Subcutaneous abdominal adipose tissue (tissue), 5 donors: ENCODE data around the gene HECTD2.

Experiments
- H3K27ac ChIP-seq: one replicate; pipeline ENCODE4 v1.7.0; 2013; ENCODE audit warnings: low read depth, mild to moderate bottlenecking, inconsistent platforms, low read length, moderate library complexity
- H3K27me3 ChIP-seq, 5 donors: one replicate each; pipeline ENCODE4 v1.7.0; 2013; ENCODE audit warnings: low read length in 5 of 5, inconsistent platforms in 1 of 5; ENCODE audit not compliant: control insufficient read depth in 5 of 5, insufficient read depth in 4 of 5
- H3K36me3 ChIP-seq, 5 donors: one replicate each; pipeline ENCODE4 v1.7.0; 2013; ENCODE audit warnings: low read length in 5 of 5; ENCODE audit not compliant: control insufficient read depth in 5 of 5, insufficient read depth in 5 of 5
- H3K4me1 ChIP-seq, 5 donors: one replicate each; pipeline ENCODE4 v1.7.0; 2013; ENCODE audit warnings: low read length in 5 of 5, mild to moderate bottlenecking in 3 of 5, moderate library complexity in 1 of 5; ENCODE audit not compliant: control insufficient read depth in 5 of 5, insufficient read depth in 5 of 5
- H3K4me3 ChIP-seq, 5 donors: one replicate each; pipeline ENCODE4 v1.7.0; 2013; ENCODE audit warnings: low read length in 5 of 5, low read depth in 1 of 5
- H3K9ac ChIP-seq, 5 donors: one replicate each; pipeline ENCODE4 v1.7.0; 2013; ENCODE audit warnings: low read length in 5 of 5, mild to moderate bottlenecking in 4 of 5, moderate library complexity in 3 of 5
- H3K9me3 ChIP-seq, 5 donors: one replicate each; pipeline ENCODE4 v1.7.0; 2013; ENCODE audit warnings: low read length in 5 of 5; ENCODE audit not compliant: control insufficient read depth in 5 of 5
- donor health status: healthy.
- donor health status: healthy.
- donor health status: healthy.
- donor health status: healthy.
- donor health status: healthy.

Gene HECTD2

DNA sequence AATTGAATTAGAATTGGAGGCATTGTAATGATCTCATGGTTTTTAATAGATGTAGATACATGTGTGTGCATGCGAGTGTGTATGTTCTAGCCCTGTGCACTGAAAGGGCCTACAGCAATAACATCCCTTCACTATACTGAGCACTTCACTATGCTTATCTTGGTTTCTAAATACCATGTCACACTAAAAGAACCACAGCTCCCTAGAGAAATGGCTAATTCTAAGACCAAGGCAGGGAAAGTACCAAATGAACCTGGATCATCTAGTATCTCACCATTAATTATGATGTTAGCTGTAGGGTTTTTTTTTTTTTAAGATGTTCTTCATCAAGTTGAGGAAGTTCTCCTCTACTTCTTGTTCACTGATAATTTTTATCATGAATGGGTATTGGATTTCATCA lies 55.1 kb downstream of the HECTD2 start:
- peaks cover 32 to 42% (median 36%) of the 10 kb centered on the region in 5 donors for H3K36me3 ChIP-seq
- H3K9me3 ChIP-seq: peaks cover 0 to 8% (median 0%) of the 10 kb centered on the region in 5 donors
- H3K4me3 ChIP-seq: no peak overlapping the region
- no peaks in the 10 kb centered on the region for H3K4me1 ChIP-seq
- H3K9ac ChIP-seq: no peak overlapping the region
- H3K27ac ChIP-seq: no peak overlapping the region
- no peaks in the 10 kb centered on the region for H3K27me3 ChIP-seq

DNA sequence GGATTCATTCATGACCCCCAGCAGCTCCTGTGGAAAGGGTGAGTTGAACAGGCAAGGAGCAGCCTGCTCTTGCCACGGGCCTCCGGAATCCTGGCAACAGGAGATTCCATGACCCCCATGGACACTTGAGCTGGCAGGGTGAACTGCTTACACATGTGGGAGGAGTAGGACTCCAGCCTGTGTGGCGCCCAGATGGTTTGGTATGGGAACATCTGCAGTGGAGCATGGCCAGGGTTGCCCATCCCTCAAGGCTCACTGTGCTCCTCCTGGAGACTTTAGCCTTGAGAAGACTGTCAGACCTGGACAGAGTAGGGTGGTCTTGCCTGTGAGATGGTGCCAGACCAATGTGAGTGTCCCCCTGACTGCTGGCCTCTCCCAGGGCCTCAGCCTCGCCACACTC lies 57.0 kb downstream of the HECTD2 start:
- no peaks in the 10 kb centered on the region for H3K4me1 ChIP-seq
- no peak overlapping the region for H3K27ac ChIP-seq
- peaks cover 0 to 8% (median 0%) of the 10 kb centered on the region in 5 donors for H3K9me3 ChIP-seq
- H3K9ac ChIP-seq: no peak overlapping the region
- H3K4me3 ChIP-seq: no peak overlapping the region
- H3K36me3 ChIP-seq: peaks cover 25 to 42% (median 30%) of the 10 kb centered on the region in 5 donors
- no peaks in the 10 kb centered on the region for H3K27me3 ChIP-seq

DNA sequence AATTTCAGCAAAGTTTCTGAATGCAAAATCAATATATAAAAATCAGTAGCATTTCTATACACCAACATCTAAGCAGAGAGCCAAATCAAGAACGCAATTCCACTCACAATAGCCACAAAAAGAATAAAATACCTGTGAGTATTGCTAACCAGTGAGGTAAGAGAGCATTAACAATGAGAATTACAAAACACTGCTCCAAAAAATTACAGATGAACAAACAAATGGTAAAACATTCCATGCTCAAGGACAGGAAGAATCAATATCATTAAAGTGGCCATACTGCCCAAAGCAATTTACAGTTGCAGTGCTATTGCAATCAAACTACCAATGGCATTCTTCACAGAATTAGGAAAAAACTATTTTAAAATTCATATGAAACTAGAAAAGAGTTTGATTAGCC lies 61.5 kb downstream of the HECTD2 start:
- H3K27ac ChIP-seq: no peak overlapping the region

DNA sequence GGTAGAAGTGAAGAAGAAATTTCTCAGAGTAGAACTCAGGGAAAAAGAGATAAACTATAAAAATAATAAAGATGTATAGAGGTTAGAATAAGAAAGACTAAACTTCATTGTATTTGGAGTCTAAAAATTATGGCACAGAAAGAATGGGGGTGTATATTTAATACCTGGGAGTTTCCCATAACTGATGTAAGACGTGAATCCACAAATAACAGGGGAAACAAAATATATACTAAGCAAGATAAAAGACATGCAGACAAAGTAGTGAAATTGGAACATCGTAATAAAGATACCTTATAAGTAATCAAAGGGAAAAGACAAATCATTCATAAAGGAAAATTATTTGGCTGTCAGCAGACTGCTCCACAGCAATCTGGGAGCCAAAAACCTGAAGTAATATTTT lies 62.8 kb downstream of the HECTD2 start:
- Histone ChIP-seq H3K4me1 (no peaks in the 10 kb centered on the region), H3K4me3 (no peak overlapping the region), H3K27me3 (no peaks in the 10 kb centered on the region), H3K9me3 (peaks cover 0 to 4% (median 0%) of the 10 kb centered on the region in 5 donors), H3K9ac (no peak overlapping the region), H3K27ac (no peak overlapping the region), H3K36me3 (peaks cover 0 to 4% (median under 1%) of the 10 kb centered on the region in 5 donors)

More for the DNA sequence above, 61.5 kb downstream of the HECTD2 start:
- no peaks in the 10 kb centered on the region for H3K4me1 ChIP-seq
- H3K36me3 ChIP-seq: peaks cover 2 to 15% (median 13%) of the 10 kb centered on the region in 5 donors
- no peak overlapping the region for H3K9ac ChIP-seq
- H3K4me3 ChIP-seq: no peak overlapping the region
- H3K27me3 ChIP-seq: no peaks in the 10 kb centered on the region
- H3K9me3 ChIP-seq: peaks cover 0 to 5% (median 2%) of the 10 kb centered on the region in 5 donors

DNA sequence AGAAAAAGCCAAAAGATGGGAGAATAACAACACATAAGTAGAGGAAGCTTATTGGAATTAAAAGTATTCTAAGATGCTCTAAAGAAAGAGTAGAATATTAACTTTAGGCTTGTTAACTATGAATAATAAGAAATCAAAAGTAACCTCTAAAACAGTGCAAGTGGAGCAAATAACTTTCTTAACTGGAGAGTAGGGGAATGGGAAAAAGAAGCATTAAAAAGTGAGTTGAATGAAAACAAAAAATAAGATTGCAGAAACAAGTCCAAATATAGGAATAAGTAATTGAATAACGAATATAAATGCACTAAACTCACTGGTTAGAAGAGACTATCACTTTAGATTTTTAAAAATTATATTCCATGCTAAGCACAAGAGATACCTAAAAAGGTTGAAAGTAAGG lies 63.9 kb downstream of the HECTD2 start:
- Histone ChIP-seq H3K4me1 (no peaks in the 10 kb centered on the region), H3K27ac (no peak overlapping the region), H3K9me3 (peaks cover 0 to 4% (median 0%) of the 10 kb centered on the region in 5 donors), H3K9ac (no peak overlapping the region), H3K27me3 (no peaks in the 10 kb centered on the region), H3K4me3 (no peak overlapping the region), H3K36me3 (peaks cover 0 to 7% (median 0%) of the 10 kb centered on the region in 5 donors)

DNA sequence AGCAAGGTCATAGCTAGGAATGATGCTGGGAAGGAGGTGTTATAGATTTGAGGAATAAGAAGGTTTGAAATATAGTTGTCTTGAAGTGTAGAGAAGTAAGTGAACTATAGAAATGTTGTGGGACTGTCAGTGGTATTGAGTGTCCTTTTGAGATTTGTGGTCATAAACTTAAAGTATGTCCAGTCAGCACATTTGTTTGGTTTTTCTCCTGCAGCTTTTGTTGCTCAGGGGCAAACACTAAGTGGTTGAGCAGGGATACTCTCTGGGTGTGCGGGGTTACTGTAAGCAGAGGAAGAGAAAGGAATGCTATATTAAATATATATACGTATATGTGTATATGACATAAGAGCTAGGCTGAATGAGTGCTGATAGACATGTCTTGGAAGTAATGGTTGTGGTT lies 67.1 kb downstream of the HECTD2 start:
- no peaks in the 10 kb centered on the region for H3K27me3 ChIP-seq
- no peak overlapping the region for H3K9ac ChIP-seq
- peaks cover 0 to 4% (median 0%) of the 10 kb centered on the region in 5 donors for H3K9me3 ChIP-seq
- H3K27ac ChIP-seq: no peak overlapping the region
- H3K4me1 ChIP-seq: no peaks in the 10 kb centered on the region
- H3K4me3 ChIP-seq: no peak overlapping the region
- peaks cover 0 to 10% (median 0%) of the 10 kb centered on the region in 5 donors for H3K36me3 ChIP-seq

DNA sequence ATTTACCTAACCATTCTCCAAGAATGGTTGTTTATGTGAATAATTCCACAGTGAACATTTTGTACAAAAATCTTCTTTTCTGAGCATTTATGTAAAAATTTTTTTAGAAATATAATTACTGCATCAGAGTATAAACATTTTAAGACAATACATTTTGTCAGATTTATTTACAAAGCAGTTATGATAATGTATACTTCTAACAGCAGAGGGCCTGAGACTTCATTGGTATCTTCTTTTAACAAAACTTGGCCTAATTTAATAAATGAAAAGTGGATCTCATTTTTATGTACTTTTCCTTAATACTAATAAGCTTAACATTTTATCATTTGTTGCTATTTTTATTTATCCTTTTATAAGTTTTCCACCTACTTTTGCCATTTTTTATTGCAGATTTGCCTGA lies 69.4 kb downstream of the HECTD2 start:
- Histone ChIP-seq H3K9me3 (peaks cover 0 to 2% (median 0%) of the 10 kb centered on the region in 5 donors), H3K4me3 (no peak overlapping the region), H3K36me3 (peaks cover 0 to 26% (median 0%) of the 10 kb centered on the region in 5 donors), H3K9ac (no peak overlapping the region), H3K27ac (no peak overlapping the region), H3K4me1 (no peaks in the 10 kb centered on the region), H3K27me3 (no peaks in the 10 kb centered on the region)

DNA sequence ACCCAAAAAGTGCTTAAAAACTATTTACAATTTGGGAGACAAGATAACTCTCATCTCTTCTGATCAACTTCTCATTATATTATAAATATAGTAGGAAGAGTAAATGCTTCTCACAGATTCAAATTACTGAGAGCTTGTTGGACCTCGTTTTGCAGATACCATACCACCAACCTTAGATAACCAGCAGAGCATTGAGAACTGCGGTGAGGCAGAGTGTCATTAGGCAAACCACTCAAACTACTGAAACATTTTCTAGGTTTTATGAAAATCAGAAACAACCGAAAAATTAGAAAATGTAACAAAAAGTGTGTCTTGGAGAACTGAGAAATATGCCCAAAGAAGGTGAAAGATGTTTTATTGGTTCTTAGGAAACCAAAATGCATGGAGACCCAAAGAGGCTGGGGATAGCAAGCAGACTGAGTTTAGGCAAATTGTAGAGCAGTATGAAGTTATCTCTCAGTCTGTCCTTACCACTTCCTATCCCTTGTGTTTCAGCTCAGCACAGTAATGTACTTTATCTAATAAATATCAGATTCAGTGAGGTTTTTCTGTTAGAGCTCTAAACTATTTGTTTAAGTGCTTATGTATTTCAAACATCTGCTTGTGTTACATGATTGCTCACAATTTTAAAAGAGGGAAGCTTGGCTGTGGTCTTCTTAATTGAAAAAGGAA lies 77.9 kb downstream of the HECTD2 start:
- no peaks in the 10 kb centered on the region for H3K9me3 ChIP-seq
- no peak overlapping the region for H3K9ac ChIP-seq
- H3K27ac ChIP-seq: no peak overlapping the region
- no peaks in the 10 kb centered on the region for H3K27me3 ChIP-seq
- H3K36me3 ChIP-seq: peaks cover 0 to 35% (median 9%) of the 10 kb centered on the region in 5 donors
- no peaks in the 10 kb centered on the region for H3K4me1 ChIP-seq
- H3K4me3 ChIP-seq: no peak overlapping the region

DNA sequence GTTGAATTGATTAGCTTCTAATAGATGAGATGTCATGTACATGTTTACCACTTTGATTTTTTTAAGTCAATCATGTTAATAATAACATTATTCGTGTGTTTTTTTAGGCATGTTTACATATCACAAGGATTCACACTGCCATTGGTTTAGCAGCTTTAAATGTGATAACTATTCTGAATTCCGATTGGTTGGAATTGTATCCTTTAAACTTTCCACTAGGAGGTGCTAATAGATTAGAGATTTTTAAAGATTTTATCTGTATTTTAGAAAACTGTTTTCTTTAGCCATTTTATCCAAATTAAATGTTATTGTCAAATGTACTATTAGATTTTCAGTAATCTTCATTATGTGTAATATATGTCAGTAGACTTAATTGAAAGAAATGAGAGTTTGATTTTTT lies 83.2 kb downstream of the HECTD2 start:
- Histone ChIP-seq H3K4me1 (no peaks in the 10 kb centered on the region), H3K27ac (no peak overlapping the region), H3K9me3 (no peaks in the 10 kb centered on the region), H3K9ac (no peak overlapping the region), H3K4me3 (no peak overlapping the region), H3K36me3 (peaks cover 2 to 8% (median 5%) of the 10 kb centered on the region in 5 donors), H3K27me3 (no peaks in the 10 kb centered on the region)

DNA sequence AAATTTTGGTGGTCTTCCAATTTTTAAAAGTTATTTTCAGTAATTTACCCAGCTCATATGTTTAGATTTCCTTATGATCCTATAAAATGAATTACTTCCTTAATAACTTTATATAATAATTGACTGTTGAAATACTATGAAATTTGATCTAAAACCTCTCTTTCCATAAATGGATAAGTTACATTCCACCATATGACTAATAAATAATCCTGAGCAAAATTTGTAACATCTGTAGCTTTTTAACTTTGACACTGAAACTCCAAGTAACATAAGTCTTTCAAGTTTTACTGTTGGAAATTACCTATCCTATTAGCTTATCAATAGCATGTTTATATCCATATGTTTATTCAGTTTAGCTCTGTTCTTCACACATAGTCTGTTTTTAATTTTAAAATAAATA lies 85.3 kb downstream of the HECTD2 start:
- H3K9ac ChIP-seq: no peak overlapping the region
- H3K27ac ChIP-seq: no peak overlapping the region
- no peaks in the 10 kb centered on the region for H3K9me3 ChIP-seq
- H3K4me3 ChIP-seq: no peak overlapping the region
- no peaks in the 10 kb centered on the region for H3K27me3 ChIP-seq
- peaks cover 7 to 16% (median 15%) of the 10 kb centered on the region in 5 donors for H3K36me3 ChIP-seq
- H3K4me1 ChIP-seq: no peaks in the 10 kb centered on the region
